Measurements from ENCODE around the gene TUBA1B.
A peak's percentile ranks its signal among the peaks of the same experiment; 100 is the strongest.
"Not testable (repeated sequence)": the region's sequence is repeated elsewhere in the genome, so short reads cannot be mapped to it uniquely, and the experiment has no call there.

TUBA1B gene

DNA sequence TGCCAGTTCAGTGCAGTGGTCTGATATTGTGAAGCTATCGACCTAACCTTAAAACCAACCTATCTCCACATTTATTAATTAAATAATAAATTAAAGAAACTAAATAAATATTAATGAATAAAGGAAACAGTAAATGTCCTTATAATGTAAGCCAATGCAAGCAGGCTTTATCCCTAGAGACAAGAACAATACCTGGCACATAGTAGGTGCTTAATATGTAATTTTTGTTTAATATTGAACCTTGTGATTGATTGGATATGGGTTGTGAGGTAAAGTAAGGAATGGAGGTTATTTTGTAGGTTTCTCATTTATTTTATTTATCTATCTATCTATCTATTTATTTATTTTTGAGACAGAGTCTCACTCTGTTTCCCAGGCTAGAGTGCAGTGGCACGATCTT lies 7.8 kb upstream of the TUBA1B start:
- Histone ChIP-seq H3K4me3 (ENCODE audit: extremely low read depth, insufficient read depth, low read length, poor library complexity, severe bottlenecking) (no peak overlapping the region), H3K4me1 (ENCODE audit: control insufficient read depth, insufficient read depth, low read length, poor library complexity, severe bottlenecking) (no peaks in the 10 kb centered on the region), H3K9me3 (ENCODE audit: control insufficient read depth, low read length) (no peaks in the 10 kb centered on the region), H3K36me3 (ENCODE audit: control insufficient read depth, insufficient read depth, low read length) (no peaks in the 10 kb centered on the region), H3K27ac (ENCODE audit: low read depth, low read length, severe bottlenecking) (no peak overlapping the region)
- WGBS, 2 experiments (ENCODE audit: insufficient coverage in 2 of 2): 100% methylated on average over 1 of the region's 2 CpGs

- H3K27ac ChIP-seq (ENCODE audit: low read depth, low read length, severe bottlenecking): no peak overlapping the region
- 80 to 100% methylated on average over 1 to 2 of the region's 2 CpGs for WGBS, 2 experiments (ENCODE audit: insufficient coverage in 2 of 2)
- no peaks in the 10 kb centered on the region for H3K36me3 ChIP-seq (ENCODE audit: control insufficient read depth, insufficient read depth, low read length)
- H3K4me1 ChIP-seq (ENCODE audit: control insufficient read depth, insufficient read depth, low read length, poor library complexity, severe bottlenecking): no peaks in the 10 kb centered on the region
- no peaks in the 10 kb centered on the region for H3K9me3 ChIP-seq (ENCODE audit: control insufficient read depth, low read length)
- no peak overlapping the region for H3K4me3 ChIP-seq (ENCODE audit: extremely low read depth, insufficient read depth, low read length, poor library complexity, severe bottlenecking)
Observed at GRCh38 chr12:49138587-49138986, 7.4 kb upstream of the TUBA1B start.

GRCh38 chr12:49137476-49137875 lies 6.3 kb upstream of the TUBA1B start:
- no peak overlapping the region for H3K4me3 ChIP-seq (ENCODE audit: extremely low read depth, insufficient read depth, low read length, poor library complexity, severe bottlenecking)
- H3K36me3 ChIP-seq (ENCODE audit: control insufficient read depth, insufficient read depth, low read length): no peaks in the 10 kb centered on the region
- no peak overlapping the region for H3K27ac ChIP-seq (ENCODE audit: low read depth, low read length, severe bottlenecking)
- H3K4me1 ChIP-seq (ENCODE audit: control insufficient read depth, insufficient read depth, low read length, poor library complexity, severe bottlenecking): no peaks in the 10 kb centered on the region
- no peaks in the 10 kb centered on the region for H3K9me3 ChIP-seq (ENCODE audit: control insufficient read depth, low read length)
- WGBS, 2 experiments (ENCODE audit: insufficient coverage in 2 of 2): 67 to 86% methylated on average over 1 of the region's 1 CpG

GRCh38 chr12:49136997-49137396 lies 5.8 kb upstream of the TUBA1B start:
- not testable (repeated sequence) for H3K4me3 ChIP-seq (ENCODE audit: extremely low read depth, insufficient read depth, low read length, poor library complexity, severe bottlenecking); H3K4me1 ChIP-seq (ENCODE audit: control insufficient read depth, insufficient read depth, low read length, poor library complexity, severe bottlenecking); H3K9me3 ChIP-seq (ENCODE audit: control insufficient read depth, low read length); H3K27ac ChIP-seq (ENCODE audit: low read depth, low read length, severe bottlenecking); H3K36me3 ChIP-seq (ENCODE audit: control insufficient read depth, insufficient read depth, low read length)
- 80 to 83% methylated on average over 1 of the region's 3 CpGs for WGBS, 2 experiments (ENCODE audit: insufficient coverage in 2 of 2)

GRCh38 chr12:49133590-49133989 lies 2.4 kb upstream of the TUBA1B start:
- peaks cover 19% of the 10 kb centered on the region for H3K36me3 ChIP-seq (ENCODE audit: control insufficient read depth, insufficient read depth, low read length)
- no peak overlapping the region for H3K27ac ChIP-seq (ENCODE audit: low read depth, low read length, severe bottlenecking)
- 93 to 97% methylated on average over 7 to 10 of the region's 10 CpGs for WGBS, 2 experiments (ENCODE audit: insufficient coverage in 2 of 2)
- no peaks in the 10 kb centered on the region for H3K4me1 ChIP-seq (ENCODE audit: control insufficient read depth, insufficient read depth, low read length, poor library complexity, severe bottlenecking)
- H3K9me3 ChIP-seq (ENCODE audit: control insufficient read depth, low read length): no peaks in the 10 kb centered on the region
- no peak overlapping the region for H3K4me3 ChIP-seq (ENCODE audit: extremely low read depth, insufficient read depth, low read length, poor library complexity, severe bottlenecking)

DNA sequence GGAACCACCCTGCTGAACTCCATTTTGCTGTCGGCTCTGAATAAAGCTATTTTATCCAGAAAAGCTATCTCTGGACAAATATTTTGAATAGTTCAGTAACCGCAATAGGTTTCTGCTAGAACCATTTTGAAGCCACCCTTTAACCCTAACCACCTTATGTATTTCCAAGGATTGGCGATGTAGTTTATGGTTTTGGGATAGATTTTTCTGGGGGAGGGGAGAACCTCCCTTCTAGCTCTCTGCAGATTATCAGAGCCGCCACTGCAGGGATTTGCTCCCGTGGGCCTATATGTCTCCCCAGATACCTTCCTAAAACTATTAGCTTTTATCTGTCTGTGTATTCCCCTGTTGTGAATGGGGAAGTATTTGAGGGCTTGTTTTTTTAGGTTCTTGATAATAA lies 1.8 kb upstream of the TUBA1B start:
- WGBS, 2 experiments (ENCODE audit: insufficient coverage in 2 of 2): 72 to 100% methylated on average over 1 to 2 of the region's 5 CpGs
- no peak overlapping the region for H3K4me3 ChIP-seq (ENCODE audit: extremely low read depth, insufficient read depth, low read length, poor library complexity, severe bottlenecking)

GRCh38 chr12:49131894-49132461 lies 783 bp upstream of the TUBA1B start:
- Histone ChIP-seq H3K4me1 (ENCODE audit: control insufficient read depth, insufficient read depth, low read length, poor library complexity, severe bottlenecking) (no peaks in the 10 kb centered on the region), H3K27ac (ENCODE audit: low read depth, low read length, severe bottlenecking) (peak overlapping the region; percentile 76), H3K4me3 (ENCODE audit: extremely low read depth, insufficient read depth, low read length, poor library complexity, severe bottlenecking) (peak overlapping the region; percentile 73), H3K9me3 (ENCODE audit: control insufficient read depth, low read length) (no peaks in the 10 kb centered on the region), H3K36me3 (ENCODE audit: control insufficient read depth, insufficient read depth, low read length) (peaks cover 31% of the 10 kb centered on the region)
- WGBS, 2 experiments (ENCODE audit: insufficient coverage in 2 of 2): 18 to 27% methylated on average over 6 of the region's 9 CpGs

More for the DNA sequence above, 1.8 kb upstream of the TUBA1B start:
- Histone ChIP-seq H3K4me1 (ENCODE audit: control insufficient read depth, insufficient read depth, low read length, poor library complexity, severe bottlenecking) (no peaks in the 10 kb centered on the region), H3K27ac (ENCODE audit: low read depth, low read length, severe bottlenecking) (no peak overlapping the region), H3K36me3 (ENCODE audit: control insufficient read depth, insufficient read depth, low read length) (peaks cover 21% of the 10 kb centered on the region), H3K9me3 (ENCODE audit: control insufficient read depth, low read length) (no peaks in the 10 kb centered on the region)

DNA sequence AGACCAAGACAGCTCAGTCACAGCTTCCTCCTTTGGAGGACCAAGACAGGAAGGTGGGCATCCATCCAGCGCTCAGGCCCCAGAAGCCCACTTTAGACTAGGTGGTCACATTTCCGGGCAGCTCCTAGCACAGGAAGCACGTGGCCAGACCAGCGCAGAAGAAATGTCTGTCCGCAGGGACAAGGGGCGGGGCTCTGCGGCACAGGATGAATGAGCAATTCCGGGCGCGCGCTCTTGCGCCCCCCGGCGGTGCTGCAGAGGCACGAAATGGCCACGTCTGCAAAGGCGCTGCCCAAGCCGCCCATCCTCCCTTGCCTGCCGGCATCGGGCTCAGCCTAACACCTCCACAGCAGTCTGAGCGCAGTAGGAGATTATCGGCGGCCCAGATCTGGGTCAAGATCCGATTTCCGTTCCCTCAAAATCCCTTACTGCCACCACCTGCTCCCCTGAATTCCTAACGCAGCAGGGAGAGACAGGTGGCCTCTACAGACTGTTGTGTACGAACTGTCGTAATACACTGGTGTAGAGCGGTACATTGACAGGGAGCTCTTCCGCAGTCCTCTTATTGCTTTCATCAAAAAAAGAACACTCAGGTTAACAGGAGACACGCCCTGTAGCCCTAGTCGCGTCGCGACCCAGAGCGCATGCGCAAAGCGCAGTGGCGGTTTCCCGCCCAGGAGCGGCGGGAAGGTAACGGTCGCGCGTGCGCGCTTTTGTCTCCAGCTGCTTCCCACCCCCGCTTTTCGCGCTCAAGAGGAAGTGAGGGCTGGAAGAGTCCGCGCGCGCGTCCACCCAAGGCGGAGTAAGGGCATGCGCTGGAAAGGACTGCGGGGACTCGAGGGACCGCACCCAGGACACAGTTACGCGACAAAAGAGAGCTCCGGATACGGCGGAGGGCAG lies 794 bp downstream of the TUBA1B start:
- H3K27ac ChIP-seq (ENCODE audit: low read depth, low read length, severe bottlenecking): peak overlapping the region; percentile 97
- H3K9me3 ChIP-seq (ENCODE audit: control insufficient read depth, low read length): no peaks in the 10 kb centered on the region
- H3K4me3 ChIP-seq (ENCODE audit: extremely low read depth, insufficient read depth, low read length, poor library complexity, severe bottlenecking): peak overlapping the region; percentile 73
- H3K4me1 ChIP-seq (ENCODE audit: control insufficient read depth, insufficient read depth, low read length, poor library complexity, severe bottlenecking): no peaks in the 10 kb centered on the region
- H3K36me3 ChIP-seq (ENCODE audit: control insufficient read depth, insufficient read depth, low read length): peaks cover 34% of the 10 kb centered on the region
- WGBS, 2 experiments (ENCODE audit: insufficient coverage in 2 of 2): 0 to 1% methylated on average over 63 to 64 of the region's 66 CpGs

GRCh38 chr12:49129332-49130150 lies 1.7 kb downstream of the TUBA1B start:
- Histone ChIP-seq H3K9me3 (ENCODE audit: control insufficient read depth, low read length) (no peaks in the 10 kb centered on the region), H3K4me1 (ENCODE audit: control insufficient read depth, insufficient read depth, low read length, poor library complexity, severe bottlenecking) (no peaks in the 10 kb centered on the region), H3K36me3 (ENCODE audit: control insufficient read depth, insufficient read depth, low read length) (peaks cover 34% of the 10 kb centered on the region), H3K27ac (ENCODE audit: low read depth, low read length, severe bottlenecking) (peak overlapping the region; percentile 97), H3K4me3 (ENCODE audit: extremely low read depth, insufficient read depth, low read length, poor library complexity, severe bottlenecking) (peak overlapping the region; percentile 73)
- 64 to 69% methylated on average over 8 to 9 of the region's 18 CpGs for WGBS, 2 experiments (ENCODE audit: insufficient coverage in 2 of 2)

DNA sequence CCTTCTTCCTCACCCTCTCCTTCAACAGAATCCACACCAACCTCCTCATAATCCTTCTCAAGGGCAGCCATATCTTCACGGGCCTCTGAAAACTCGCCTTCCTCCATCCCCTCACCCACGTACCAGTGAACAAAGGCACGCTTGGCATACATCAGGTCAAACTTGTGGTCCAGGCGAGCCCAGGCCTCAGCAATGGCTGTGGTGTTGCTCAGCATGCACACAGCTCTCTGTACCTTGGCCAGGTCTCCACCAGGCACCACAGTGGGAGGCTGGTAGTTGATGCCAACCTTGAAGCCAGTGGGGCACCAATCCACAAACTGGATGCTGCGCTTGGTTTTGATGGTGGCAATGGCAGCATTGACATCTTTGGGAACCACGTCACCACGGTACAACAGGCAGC lies 3.2 kb downstream of the TUBA1B start:
- no CpG with 5 or more reads among the region's 8 CpGs for WGBS, 2 experiments (ENCODE audit: insufficient coverage in 2 of 2)
- peaks cover 34% of the 10 kb centered on the region for H3K36me3 ChIP-seq (ENCODE audit: control insufficient read depth, insufficient read depth, low read length)
- not testable (repeated sequence) for H3K4me1 ChIP-seq (ENCODE audit: control insufficient read depth, insufficient read depth, low read length, poor library complexity, severe bottlenecking); H3K4me3 ChIP-seq (ENCODE audit: extremely low read depth, insufficient read depth, low read length, poor library complexity, severe bottlenecking); H3K27ac ChIP-seq (ENCODE audit: low read depth, low read length, severe bottlenecking); H3K9me3 ChIP-seq (ENCODE audit: control insufficient read depth, low read length)

Data from mesodermal cell (in vitro differentiated cells).